Fibroblast of lung (primary cell): ENCODE results near the gene XYLB. TPM values are rescaled to one million over a fixed set of nuclear protein-coding genes. Genes with fewer than 3 reads are reported as not detected.

Source experiments
- DNase-seq, 2 donors: peaks; one replicate each; pipeline versions ENCODE4 v3.0.0 to v3.0.0-alpha.2; 2010; ENCODE audit warnings: low read depth in 2 of 2
- H2AFZ ChIP-seq: 2 replicates; pipeline ENCODE4 v1.5.1; 2012; ENCODE audit warnings: low read length, control low read depth, inconsistent platforms
- H3K27ac ChIP-seq: 2 replicates; pipeline ENCODE4 v1.5.1; 2011; ENCODE audit warnings: low read length, control low read depth; ENCODE audit not compliant: insufficient read depth
- H3K27me3 ChIP-seq: 2 replicates; pipeline ENCODE4 v1.5.1; 2011; ENCODE audit warnings: mild to moderate bottlenecking, low read length; ENCODE audit not compliant: control insufficient read depth, insufficient read depth
- H3K36me3 ChIP-seq: 2 replicates; pipeline ENCODE4 v1.5.1; 2011; ENCODE audit warnings: low read length; ENCODE audit not compliant: control insufficient read depth, insufficient read depth
- H3K4me1 ChIP-seq: 2 replicates; pipeline ENCODE4 v1.5.1; 2011; ENCODE audit warnings: low read length; ENCODE audit not compliant: control insufficient read depth, insufficient read depth; ENCODE audit errors: extremely low read depth
- H3K4me2 ChIP-seq: 2 replicates; pipeline ENCODE4 v1.5.1; 2011; ENCODE audit warnings: low read length, control low read depth; ENCODE audit not compliant: insufficient read depth; ENCODE audit errors: extremely low read depth
- H3K4me3 ChIP-seq, 4 experiments: fragments of 200-600 bp in 1 of 4; sonication (generic) in 1 of 4; replicated peaks in 1 of 4; 2 replicates each; pipeline ENCODE4 v1.5.1; 2011 to 2016; ENCODE audit warnings: low read length in 4 of 4, low read depth in 3 of 4, mild to moderate bottlenecking in 3 of 4, control low read depth in 2 of 4, inconsistent platforms in 1 of 4, mixed read lengths in 1 of 4; ENCODE audit not compliant: insufficient read depth in 1 of 4; ENCODE audit errors: control extremely low read depth in 1 of 4
- H3K79me2 ChIP-seq: 2 replicates; pipeline ENCODE4 v1.5.1; 2012; ENCODE audit warnings: mild to moderate bottlenecking, low read length, inconsistent platforms; ENCODE audit not compliant: control insufficient read depth, insufficient read depth
- H3K9ac ChIP-seq: 2 replicates; pipeline ENCODE4 v1.5.1; 2011; ENCODE audit warnings: mild to moderate bottlenecking, low read length, control low read depth; ENCODE audit not compliant: insufficient read depth
- H3K9me3 ChIP-seq: 2 replicates; pipeline ENCODE4 v1.5.1; 2012; ENCODE audit warnings: low read depth, low read length; ENCODE audit not compliant: control insufficient read depth, insufficient read depth
- H4K20me1 ChIP-seq: 2 replicates; pipeline ENCODE4 v1.5.1; 2011; ENCODE audit warnings: low read length; ENCODE audit not compliant: control insufficient read depth, insufficient read depth; ENCODE audit errors: extremely low read depth
- EZH2 ChIP-seq: IDR thresholded peaks from 2 replicates; pipeline ENCODE4 v1.5.1; 2012; ENCODE audit warnings: low read length, control low read depth, mild to moderate bottlenecking; ENCODE audit errors: missing control alignments
- polyA plus RNA-seq, 2 donors: library from polyadenylated mRNA; depleted of rRNA in 1 of 2; stranded (reverse) in 1 of 2; unstranded in 1 of 2; fragments of >200 nt; gene quantifications; 2 replicates each; pipeline ENCODE4 v1.2.1, GENCODE V29; 2011 to 2012; ENCODE audit warnings: missing spikeins in 1 of 2
- total RNA-seq: library from RNA; depleted of rRNA; stranded (reverse); fragments of >200 nt; gene quantifications from 2 replicates; pipeline ENCODE4 v1.2.1, GENCODE V29; 2014
- TF ChIP-seq, protein P1 (sequence below), 2 donors: IDR thresholded peaks in 1 of 2; conservative IDR thresholded peaks in 1 of 2; 1 replicate in 1 of 2; 2 replicates in 1 of 2; pipeline ENCODE4 v1.5.1; 2011 to 2012; ENCODE audit warnings: low read length in 2 of 2, control low read depth in 1 of 2, inconsistent platforms in 1 of 2, low read depth in 1 of 2, mild to moderate bottlenecking in 1 of 2

Gene XYLB
- total and polyA plus RNA-seq, 2 donors (not counting 1 experiment from before 2014, with no cell fraction given) = 2.2 to 5.1 TPM

DNA sequence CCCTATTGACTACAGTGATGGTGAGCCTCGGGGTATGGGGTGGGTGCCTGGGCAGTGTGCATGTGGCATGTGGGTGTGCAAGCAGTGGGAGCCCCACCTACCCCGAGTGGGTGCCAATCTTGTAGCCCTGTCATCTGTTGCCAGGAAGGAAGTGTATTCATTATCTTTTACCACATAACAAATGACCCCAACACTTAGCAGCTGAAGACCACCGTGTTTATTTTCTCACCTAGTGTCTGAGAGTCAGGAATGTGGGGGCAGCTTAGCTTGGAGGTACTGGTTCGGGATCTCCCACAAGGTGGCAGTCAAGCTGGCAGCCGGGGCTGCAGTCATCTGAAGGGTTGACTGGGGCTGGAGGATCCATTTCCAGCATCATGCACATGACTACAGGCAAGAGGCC, 21.7 kb downstream of the XYLB start:
- no peaks in the 10 kb centered on the region for H4K20me1 ChIP-seq
- no peaks in the 10 kb centered on the region for H3K4me1 ChIP-seq
- no peak for TF ChIP-seq EZH2
- TF ChIP-seq, protein P1, sequence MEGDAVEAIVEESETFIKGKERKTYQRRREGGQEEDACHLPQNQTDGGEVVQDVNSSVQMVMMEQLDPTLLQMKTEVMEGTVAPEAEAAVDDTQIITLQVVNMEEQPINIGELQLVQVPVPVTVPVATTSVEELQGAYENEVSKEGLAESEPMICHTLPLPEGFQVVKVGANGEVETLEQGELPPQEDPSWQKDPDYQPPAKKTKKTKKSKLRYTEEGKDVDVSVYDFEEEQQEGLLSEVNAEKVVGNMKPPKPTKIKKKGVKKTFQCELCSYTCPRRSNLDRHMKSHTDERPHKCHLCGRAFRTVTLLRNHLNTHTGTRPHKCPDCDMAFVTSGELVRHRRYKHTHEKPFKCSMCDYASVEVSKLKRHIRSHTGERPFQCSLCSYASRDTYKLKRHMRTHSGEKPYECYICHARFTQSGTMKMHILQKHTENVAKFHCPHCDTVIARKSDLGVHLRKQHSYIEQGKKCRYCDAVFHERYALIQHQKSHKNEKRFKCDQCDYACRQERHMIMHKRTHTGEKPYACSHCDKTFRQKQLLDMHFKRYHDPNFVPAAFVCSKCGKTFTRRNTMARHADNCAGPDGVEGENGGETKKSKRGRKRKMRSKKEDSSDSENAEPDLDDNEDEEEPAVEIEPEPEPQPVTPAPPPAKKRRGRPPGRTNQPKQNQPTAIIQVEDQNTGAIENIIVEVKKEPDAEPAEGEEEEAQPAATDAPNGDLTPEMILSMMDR (conservative IDR thresholded peaks at IDR 0.05 in 1 of 2, IDR thresholded peaks at IDR 0.05 in 1 of 2; ENCODE audit: low read depth in 1 of 2, low read length in 2 of 2) = no peak
- DNase-seq = no peak
- H3K27me3 ChIP-seq = no peaks in the 10 kb centered on the region
- H3K9me3 ChIP-seq = no peaks in the 10 kb centered on the region
- no peak overlapping the region for H3K4me3 ChIP-seq
- H3K4me2 ChIP-seq = no peak overlapping the region
- H3K27ac ChIP-seq = no peak overlapping the region
- H3K79me2 ChIP-seq = no peaks in the 10 kb centered on the region
- peaks cover 1% of the 10 kb centered on the region for H3K36me3 ChIP-seq
- no peak overlapping the region for H3K9ac ChIP-seq
- no peak overlapping the region for H2AFZ ChIP-seq

DNA sequence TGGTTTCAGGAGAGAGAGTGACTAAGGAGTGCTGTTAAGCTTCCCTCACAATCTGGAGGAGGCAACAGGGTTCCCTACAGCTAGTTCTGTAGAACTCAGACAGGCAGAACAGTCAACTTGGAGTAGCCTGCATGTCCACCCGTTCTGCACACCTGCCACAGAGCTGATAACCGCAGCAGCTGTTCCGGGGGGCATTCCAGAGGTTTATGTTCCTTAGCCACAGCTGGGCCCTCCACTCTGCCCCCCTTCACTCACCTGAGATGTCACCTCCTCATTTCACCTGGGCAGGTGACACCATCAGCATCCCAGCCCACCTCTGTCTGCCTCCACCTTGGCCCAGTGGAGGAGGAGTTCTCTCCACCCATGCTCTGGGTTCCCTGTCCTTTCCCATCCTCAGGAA, 22.6 kb downstream of the XYLB start:
- Histone ChIP-seq H4K20me1 (no peaks in the 10 kb centered on the region), H3K4me1 (no peaks in the 10 kb centered on the region), H3K79me2 (no peaks in the 10 kb centered on the region), H3K4me3 (no peak overlapping the region), H3K27ac (no peak overlapping the region), H3K4me2 (no peak overlapping the region), H3K36me3 (peaks cover 1% of the 10 kb centered on the region), H2AFZ (no peak overlapping the region), H3K27me3 (no peaks in the 10 kb centered on the region), H3K9me3 (no peaks in the 10 kb centered on the region), H3K9ac (no peak overlapping the region)
- DNase-seq = no peak
- no peak for TF ChIP-seq EZH2
- TF ChIP-seq, protein P1 (conservative IDR thresholded peaks at IDR 0.05 in 1 of 2, IDR thresholded peaks at IDR 0.05 in 1 of 2; ENCODE audit: low read depth in 1 of 2, low read length in 2 of 2) = no peak

DNA sequence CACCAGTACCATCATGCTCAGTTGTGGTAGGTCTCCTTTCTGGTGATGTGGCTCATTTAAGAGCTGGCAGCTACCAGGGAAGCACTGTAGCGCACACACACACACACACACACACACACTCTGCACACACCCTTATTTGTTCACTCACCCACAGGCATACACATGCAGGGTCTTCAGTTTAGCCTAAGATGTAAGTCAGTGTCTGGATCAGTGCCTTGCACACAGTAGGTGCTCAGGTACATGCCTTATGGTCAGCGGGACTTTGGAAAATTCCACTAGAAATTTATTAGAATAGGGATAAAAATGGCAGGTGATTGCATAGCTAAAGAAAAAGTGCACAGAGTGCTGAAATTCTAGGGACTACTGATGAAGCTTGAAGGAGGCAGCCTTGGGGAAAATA, 23.6 kb downstream of the XYLB start:
- no peaks in the 10 kb centered on the region for H3K9me3 ChIP-seq
- H3K27ac ChIP-seq = no peak overlapping the region
- DNase-seq = no peak
- no peak overlapping the region for H3K4me2 ChIP-seq
- no peaks in the 10 kb centered on the region for H3K27me3 ChIP-seq
- H3K9ac ChIP-seq = no peak overlapping the region
- peaks cover 3% of the 10 kb centered on the region for H3K36me3 ChIP-seq
- no peaks in the 10 kb centered on the region for H3K4me1 ChIP-seq
- H4K20me1 ChIP-seq = no peaks in the 10 kb centered on the region
- H3K4me3 ChIP-seq = no peak overlapping the region
- TF ChIP-seq, protein P1 (conservative IDR thresholded peaks at IDR 0.05 in 1 of 2, IDR thresholded peaks at IDR 0.05 in 1 of 2; ENCODE audit: low read depth in 1 of 2, low read length in 2 of 2) = no peak
- TF ChIP-seq EZH2 = no peak
- no peak overlapping the region for H2AFZ ChIP-seq
- H3K79me2 ChIP-seq = no peaks in the 10 kb centered on the region
